HG02763 (cell line): Measurements from ENCODE around the gene RIIAD1.
"Not testable (repeated sequence)": the region's sequence is repeated elsewhere in the genome, so short reads cannot be mapped to it uniquely, and the experiment has no call there.

ENCODE experiments used
- ATAC-seq: cut with Tn5 transposase; IDR thresholded peaks from one replicate; pipeline ENCODE4 v1.9.1; 2021; ENCODE audit warnings: mild to moderate bottlenecking, moderate library complexity; ENCODE audit not compliant: unreplicated experiment

RIIAD1 gene

GRCh38 chr1:151729966-151730291 is 8.6 kb downstream of the RIIAD1 start:
- no peak for ATAC-seq

GRCh38 chr1:151733126-151733525 is 11.8 kb downstream of the RIIAD1 start:
- ATAC-seq, result no peak

GRCh38 chr1:151733995-151734394 is 12.7 kb downstream of the RIIAD1 start:
- not testable (repeated sequence) for ATAC-seq

GRCh38 chr1:151737026-151737425 is 15.7 kb downstream of the RIIAD1 start:
- no peak for ATAC-seq

GRCh38 chr1:151737479-151737878 is 16.2 kb downstream of the RIIAD1 start:
- ATAC-seq, result no peak

- no peak for ATAC-seq
Observed at GRCh38 chr1:151739590-151740355, 18.5 kb downstream of the RIIAD1 start.

GRCh38 chr1:151741516-151741915 is 20.2 kb downstream of the RIIAD1 start:
- no peak for ATAC-seq

- no peak for ATAC-seq
Observed at GRCh38 chr1:151756291-151756690, 35.0 kb downstream of the RIIAD1 start.

- ATAC-seq, result no peak
Observed at GRCh38 chr1:151759241-151759640, 37.9 kb downstream of the RIIAD1 start.

GRCh38 chr1:151760597-151761385 is 39.5 kb downstream of the RIIAD1 start:
- no peak for ATAC-seq

- peak; percentile 93 for ATAC-seq
Observed at GRCh38 chr1:151762941-151763921, 41.9 kb downstream of the RIIAD1 start, which contains the start of gene MRPL9. Gene MRPL9, minus strand, starts transcription at chr1:151763496. Its CDS starts 17 bp downstream, at chr1:151763479.

- ATAC-seq, result no peak
Observed at GRCh38 chr1:151763990-151764389, 42.7 kb downstream of the RIIAD1 start.

GRCh38 chr1:151768351-151769066 is 47.2 kb downstream of the RIIAD1 start:
- not testable (repeated sequence) for ATAC-seq

- ATAC-seq, result not testable (repeated sequence)
Observed at GRCh38 chr1:151769270-151769669, 47.9 kb downstream of the RIIAD1 start.

- no peak for ATAC-seq
Observed at GRCh38 chr1:151773702-151774101, 52.4 kb downstream of the RIIAD1 start.

- no peak for ATAC-seq
Observed at GRCh38 chr1:151774256-151774922, 53.1 kb downstream of the RIIAD1 start.

- no peak for ATAC-seq
Observed at GRCh38 chr1:151775894-151776664, 54.8 kb downstream of the RIIAD1 start.

GRCh38 chr1:151776665-151777062 is 55.3 kb downstream of the RIIAD1 start:
- no peak for ATAC-seq

- ATAC-seq, result no peak
Observed at GRCh38 chr1:151777317-151777716, 56.0 kb downstream of the RIIAD1 start.
